ENCODE measurements around the gene MCC. TPM values are rescaled to one million over a fixed set of nuclear protein-coding genes. Genes with fewer than 3 reads are reported as not detected.

Gene MCC
- total RNA-seq, 1 donor from 2014 or later = 26.9 TPM

DNA sequence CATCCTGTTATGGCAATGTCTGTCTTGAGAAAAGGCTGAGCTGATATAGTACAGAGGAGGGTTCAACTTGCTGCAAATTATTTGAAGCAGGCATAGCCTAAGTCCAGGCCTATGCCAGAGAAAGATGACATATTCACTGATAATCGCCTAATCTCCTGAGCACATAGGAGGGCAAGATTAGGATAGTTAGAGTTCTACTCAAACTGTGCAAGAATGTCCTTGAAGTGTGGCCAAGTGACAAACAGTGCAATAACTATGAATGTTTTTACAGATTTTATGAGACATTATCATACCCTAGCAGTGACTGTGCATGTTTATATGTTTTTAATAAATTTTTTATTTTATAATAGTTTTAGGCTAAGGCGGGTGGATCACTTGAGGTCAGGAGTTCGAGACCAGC lies 149.6 kb downstream of the MCC start:
- Mint-ChIP-seq H3K4me3 (ENCODE audit: unreplicated experiment) (no peak overlapping the region), H3K36me3 (ENCODE audit: low read depth, unreplicated experiment) (peaks cover 2% of the 10 kb centered on the region), H3K4me1 (ENCODE audit: low read depth, unreplicated experiment) (peaks cover 4% of the 10 kb centered on the region), H3K27me3 (ENCODE audit: low read depth, unreplicated experiment) (no peaks in the 10 kb centered on the region), H3K27ac (ENCODE audit: unreplicated experiment) (no peak overlapping the region), H3K9me3 (ENCODE audit: unreplicated experiment) (no peaks in the 10 kb centered on the region)
- TF ChIP-seq EZH2 (IDR thresholded peaks at IDR 0.05; ENCODE audit: insufficient read depth, low read length) = no peak
- TF ChIP-seq, protein P1, sequence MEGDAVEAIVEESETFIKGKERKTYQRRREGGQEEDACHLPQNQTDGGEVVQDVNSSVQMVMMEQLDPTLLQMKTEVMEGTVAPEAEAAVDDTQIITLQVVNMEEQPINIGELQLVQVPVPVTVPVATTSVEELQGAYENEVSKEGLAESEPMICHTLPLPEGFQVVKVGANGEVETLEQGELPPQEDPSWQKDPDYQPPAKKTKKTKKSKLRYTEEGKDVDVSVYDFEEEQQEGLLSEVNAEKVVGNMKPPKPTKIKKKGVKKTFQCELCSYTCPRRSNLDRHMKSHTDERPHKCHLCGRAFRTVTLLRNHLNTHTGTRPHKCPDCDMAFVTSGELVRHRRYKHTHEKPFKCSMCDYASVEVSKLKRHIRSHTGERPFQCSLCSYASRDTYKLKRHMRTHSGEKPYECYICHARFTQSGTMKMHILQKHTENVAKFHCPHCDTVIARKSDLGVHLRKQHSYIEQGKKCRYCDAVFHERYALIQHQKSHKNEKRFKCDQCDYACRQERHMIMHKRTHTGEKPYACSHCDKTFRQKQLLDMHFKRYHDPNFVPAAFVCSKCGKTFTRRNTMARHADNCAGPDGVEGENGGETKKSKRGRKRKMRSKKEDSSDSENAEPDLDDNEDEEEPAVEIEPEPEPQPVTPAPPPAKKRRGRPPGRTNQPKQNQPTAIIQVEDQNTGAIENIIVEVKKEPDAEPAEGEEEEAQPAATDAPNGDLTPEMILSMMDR (IDR thresholded peaks at IDR 0.05; ENCODE audit: insufficient read depth, low read depth, low read length) = no peak
- DNase-seq (ENCODE audit: low read depth) (no peak), FAIRE-seq (no peak)
- Histone ChIP-seq H3K9me3 (ENCODE audit: insufficient read depth, low read depth, low read length) (no peaks in the 10 kb centered on the region), H3K27ac (ENCODE audit: low read depth, low read length) (no peak overlapping the region), H3K4me2 (ENCODE audit: low read length) (no peak overlapping the region), H3K79me2 (ENCODE audit: insufficient read depth, low read length) (no peaks in the 10 kb centered on the region), H3K36me3 (ENCODE audit: insufficient read depth, low read length) (no peaks in the 10 kb centered on the region), H2AFZ (ENCODE audit: low read depth, low read length) (no peak overlapping the region), H4K20me1 (ENCODE audit: insufficient read depth, low read length) (no peaks in the 10 kb centered on the region), H3K4me3 (ENCODE audit: insufficient read depth, low read depth, low read length) (no peak overlapping the region), H3K27me3 (ENCODE audit: insufficient read depth, low read length) (no peaks in the 10 kb centered on the region), H3K9ac (ENCODE audit: low read length) (no peak overlapping the region), H3K4me1 (ENCODE audit: insufficient read depth, low read length) (peaks cover 15% of the 10 kb centered on the region)

DNA sequence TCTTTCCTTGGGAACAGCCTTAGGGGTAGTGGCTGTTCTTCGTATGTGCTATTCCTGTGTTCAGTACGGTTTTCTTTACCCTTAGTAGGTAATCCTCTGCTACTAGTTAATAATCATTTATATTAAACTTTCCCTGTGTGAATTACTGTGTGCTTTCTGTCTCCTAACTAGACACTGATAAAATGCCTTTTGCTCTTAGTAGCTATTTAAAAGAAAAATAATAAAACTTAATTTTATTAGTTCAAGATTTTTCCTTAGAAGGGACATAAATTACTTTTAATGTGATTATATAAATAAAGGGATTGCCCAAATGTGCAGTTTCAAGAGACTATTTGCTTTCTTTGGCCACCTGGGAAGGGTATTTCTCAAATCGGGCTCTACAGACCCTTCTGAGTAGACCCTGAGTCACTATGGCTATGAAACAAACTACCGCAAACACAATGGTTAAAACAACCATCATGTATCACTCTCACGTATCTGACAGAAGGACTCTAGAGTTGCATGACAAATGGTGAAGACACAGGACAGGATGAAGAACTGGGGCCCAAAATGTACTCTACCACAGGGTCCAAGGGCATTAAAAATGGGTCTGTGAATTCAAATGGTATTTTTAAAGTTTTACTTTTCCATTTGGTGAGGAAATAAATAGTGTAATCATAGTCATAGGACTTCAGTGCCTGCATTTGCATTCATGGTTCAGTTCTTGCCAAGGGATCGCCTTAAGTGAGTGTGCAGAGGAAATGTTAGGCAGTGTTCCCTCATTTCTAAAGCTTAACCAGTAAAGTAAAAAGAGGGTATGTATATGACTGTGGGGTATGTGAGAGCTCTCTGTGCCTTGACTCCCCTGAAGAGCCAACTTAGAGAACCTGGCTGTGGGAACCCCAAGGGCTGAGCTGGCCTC lies 150.5 kb downstream of the MCC start:
- H3K27ac ChIP-seq (ENCODE audit: low read depth, low read length) = no peak overlapping the region
- H3K27ac Mint-ChIP-seq (ENCODE audit: unreplicated experiment) = no peak overlapping the region
- TF ChIP-seq EZH2 (IDR thresholded peaks at IDR 0.05; ENCODE audit: insufficient read depth, low read length) = no peak
- TF ChIP-seq, protein P1 (IDR thresholded peaks at IDR 0.05; ENCODE audit: insufficient read depth, low read depth, low read length) = no peak
- peaks cover 15% of the 10 kb centered on the region for H3K4me1 ChIP-seq (ENCODE audit: insufficient read depth, low read length)
- no peaks in the 10 kb centered on the region for H3K9me3 ChIP-seq (ENCODE audit: insufficient read depth, low read depth, low read length)
- H2AFZ ChIP-seq (ENCODE audit: low read depth, low read length) = no peak overlapping the region
- H3K4me3 Mint-ChIP-seq (ENCODE audit: unreplicated experiment) = no peak overlapping the region
- peak overlapping the region; percentile 16 for H3K4me2 ChIP-seq (ENCODE audit: low read length)
- H3K4me1 Mint-ChIP-seq (ENCODE audit: low read depth, unreplicated experiment) = no peaks in the 10 kb centered on the region
- no peak overlapping the region for H3K9ac ChIP-seq (ENCODE audit: low read length)
- H3K9me3 Mint-ChIP-seq (ENCODE audit: unreplicated experiment) = no peaks in the 10 kb centered on the region
- no peaks in the 10 kb centered on the region for H3K27me3 Mint-ChIP-seq (ENCODE audit: low read depth, unreplicated experiment)
- no peaks in the 10 kb centered on the region for H3K27me3 ChIP-seq (ENCODE audit: insufficient read depth, low read length)
- H3K36me3 Mint-ChIP-seq (ENCODE audit: low read depth, unreplicated experiment) = peaks cover 2% of the 10 kb centered on the region
- DNase-seq (ENCODE audit: low read depth) (peak; percentile 65), FAIRE-seq (no peak)
- no peaks in the 10 kb centered on the region for H3K36me3 ChIP-seq (ENCODE audit: insufficient read depth, low read length)
- H3K79me2 ChIP-seq (ENCODE audit: insufficient read depth, low read length) = no peaks in the 10 kb centered on the region
- H4K20me1 ChIP-seq (ENCODE audit: insufficient read depth, low read length) = no peaks in the 10 kb centered on the region
- no peak overlapping the region for H3K4me3 ChIP-seq (ENCODE audit: insufficient read depth, low read depth, low read length)

DNA sequence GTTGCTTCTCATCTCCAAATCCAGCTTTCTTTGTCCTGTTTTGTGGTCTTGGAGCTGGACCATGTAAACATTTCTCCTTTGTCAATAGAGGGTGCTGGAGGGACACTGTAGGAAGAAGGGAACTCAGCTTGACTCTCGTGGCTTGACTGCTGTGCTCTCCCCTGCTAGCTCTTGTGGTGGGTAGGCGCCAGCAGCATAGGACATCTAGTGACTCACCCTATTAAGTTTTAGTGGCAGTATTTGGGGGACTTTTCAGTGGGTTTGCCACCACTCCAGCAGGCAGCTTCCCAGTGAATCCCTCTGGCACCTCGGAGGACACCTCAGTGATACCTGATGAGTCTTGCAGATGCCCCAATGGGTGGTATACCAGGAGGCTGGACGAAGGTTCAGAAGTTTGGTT lies 151.3 kb downstream of the MCC start:
- TF ChIP-seq, protein P1 (IDR thresholded peaks at IDR 0.05; ENCODE audit: insufficient read depth, low read depth, low read length) = peak; percentile 45
- TF ChIP-seq EZH2 (IDR thresholded peaks at IDR 0.05; ENCODE audit: insufficient read depth, low read length) = no peak
- no peaks in the 10 kb centered on the region for H3K9me3 Mint-ChIP-seq (ENCODE audit: unreplicated experiment)
- Histone ChIP-seq H3K36me3 (ENCODE audit: insufficient read depth, low read length) (no peaks in the 10 kb centered on the region), H3K27ac (ENCODE audit: low read depth, low read length) (no peak overlapping the region), H3K4me3 (ENCODE audit: insufficient read depth, low read depth, low read length) (no peak overlapping the region), H3K4me1 (ENCODE audit: insufficient read depth, low read length) (peaks cover 15% of the 10 kb centered on the region), H3K9me3 (ENCODE audit: insufficient read depth, low read depth, low read length) (no peaks in the 10 kb centered on the region), H3K9ac (ENCODE audit: low read length) (no peak overlapping the region), H2AFZ (ENCODE audit: low read depth, low read length) (no peak overlapping the region), H4K20me1 (ENCODE audit: insufficient read depth, low read length) (no peaks in the 10 kb centered on the region), H3K27me3 (ENCODE audit: insufficient read depth, low read length) (no peaks in the 10 kb centered on the region), H3K4me2 (ENCODE audit: low read length) (peak overlapping the region; percentile 16), H3K79me2 (ENCODE audit: insufficient read depth, low read length) (no peaks in the 10 kb centered on the region)
- no peaks in the 10 kb centered on the region for H3K4me1 Mint-ChIP-seq (ENCODE audit: low read depth, unreplicated experiment)
- peaks cover 2% of the 10 kb centered on the region for H3K36me3 Mint-ChIP-seq (ENCODE audit: low read depth, unreplicated experiment)
- DNase-seq (ENCODE audit: low read depth) = peak; percentile 67
- no peaks in the 10 kb centered on the region for H3K27me3 Mint-ChIP-seq (ENCODE audit: low read depth, unreplicated experiment)
- H3K27ac Mint-ChIP-seq (ENCODE audit: unreplicated experiment) = peak overlapping the region; percentile 5
- no peak for FAIRE-seq
- H3K4me3 Mint-ChIP-seq (ENCODE audit: unreplicated experiment) = no peak overlapping the region
